ENCODE data around the gene VSIR.

- TF ChIP-seq CTCF (IDR thresholded peaks at IDR 0.05 in 8 of 11, conservative IDR thresholded peaks at IDR 0.05 in 3 of 11) (peak; percentile 93 to 98 (median 96)), POLR2A (IDR thresholded peaks at IDR 0.05) (no peak), POLR2AphosphoS5 (IDR thresholded peaks at IDR 0.05) (peak; percentile 71 to 87 (median 76))
These were observed 38.9 kb upstream of the VSIR start for GRCh38 chr10:71812016-71812912.
